GM13976 (cell line): ENCODE measurements around the gene CD34.

Experiments used
- DNase-seq: peaks from one replicate; pipeline ENCODE4 v3.0.0; 2012; ENCODE audit warnings: low spot score
- in situ Hi-C: fragments of 300-500 bp; cut with MboI; formaldehyde crosslinking; loops from one replicate; pipeline ENCODE4 v1.12.0; 2022; ENCODE audit warnings: low sequenced_read_pairs, mixed read lengths, inconsistent platforms; ENCODE audit not compliant: unreplicated experiment
- TF ChIP-seq, protein P1 (sequence below): IDR thresholded peaks from 2 replicates; pipeline ENCODE4 v1.5.1; 2012; ENCODE audit warnings: borderline replicate concordance, mild to moderate bottlenecking; ENCODE audit not compliant: insufficient read depth; ENCODE audit errors: extremely low read depth, missing control alignments, control extremely low read depth

Gene CD34

DNA sequence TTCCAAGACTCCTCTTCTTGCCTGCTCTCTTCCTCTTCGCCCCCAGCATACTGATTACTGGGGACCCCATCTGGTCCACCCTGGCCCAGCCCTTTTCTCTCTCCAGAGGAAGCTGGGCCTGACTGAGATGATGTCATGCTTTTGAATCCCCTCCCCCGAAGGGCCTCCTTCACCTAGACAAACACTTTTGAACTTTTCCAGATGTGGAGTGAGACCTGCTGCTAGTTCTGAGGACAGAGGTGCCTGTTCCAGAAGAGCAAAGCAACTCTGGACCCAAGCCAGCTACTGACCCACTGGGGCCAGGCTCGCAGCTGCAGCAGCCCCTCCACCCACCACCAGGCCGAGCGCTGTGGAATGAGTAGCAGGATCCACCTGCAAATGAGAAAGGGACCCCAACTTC lies 8.4 kb downstream of the CD34 start:
- TF ChIP-seq, protein P1, sequence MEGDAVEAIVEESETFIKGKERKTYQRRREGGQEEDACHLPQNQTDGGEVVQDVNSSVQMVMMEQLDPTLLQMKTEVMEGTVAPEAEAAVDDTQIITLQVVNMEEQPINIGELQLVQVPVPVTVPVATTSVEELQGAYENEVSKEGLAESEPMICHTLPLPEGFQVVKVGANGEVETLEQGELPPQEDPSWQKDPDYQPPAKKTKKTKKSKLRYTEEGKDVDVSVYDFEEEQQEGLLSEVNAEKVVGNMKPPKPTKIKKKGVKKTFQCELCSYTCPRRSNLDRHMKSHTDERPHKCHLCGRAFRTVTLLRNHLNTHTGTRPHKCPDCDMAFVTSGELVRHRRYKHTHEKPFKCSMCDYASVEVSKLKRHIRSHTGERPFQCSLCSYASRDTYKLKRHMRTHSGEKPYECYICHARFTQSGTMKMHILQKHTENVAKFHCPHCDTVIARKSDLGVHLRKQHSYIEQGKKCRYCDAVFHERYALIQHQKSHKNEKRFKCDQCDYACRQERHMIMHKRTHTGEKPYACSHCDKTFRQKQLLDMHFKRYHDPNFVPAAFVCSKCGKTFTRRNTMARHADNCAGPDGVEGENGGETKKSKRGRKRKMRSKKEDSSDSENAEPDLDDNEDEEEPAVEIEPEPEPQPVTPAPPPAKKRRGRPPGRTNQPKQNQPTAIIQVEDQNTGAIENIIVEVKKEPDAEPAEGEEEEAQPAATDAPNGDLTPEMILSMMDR = no peak
- in situ Hi-C loops = no loop called here
- no peak for DNase-seq

DNA sequence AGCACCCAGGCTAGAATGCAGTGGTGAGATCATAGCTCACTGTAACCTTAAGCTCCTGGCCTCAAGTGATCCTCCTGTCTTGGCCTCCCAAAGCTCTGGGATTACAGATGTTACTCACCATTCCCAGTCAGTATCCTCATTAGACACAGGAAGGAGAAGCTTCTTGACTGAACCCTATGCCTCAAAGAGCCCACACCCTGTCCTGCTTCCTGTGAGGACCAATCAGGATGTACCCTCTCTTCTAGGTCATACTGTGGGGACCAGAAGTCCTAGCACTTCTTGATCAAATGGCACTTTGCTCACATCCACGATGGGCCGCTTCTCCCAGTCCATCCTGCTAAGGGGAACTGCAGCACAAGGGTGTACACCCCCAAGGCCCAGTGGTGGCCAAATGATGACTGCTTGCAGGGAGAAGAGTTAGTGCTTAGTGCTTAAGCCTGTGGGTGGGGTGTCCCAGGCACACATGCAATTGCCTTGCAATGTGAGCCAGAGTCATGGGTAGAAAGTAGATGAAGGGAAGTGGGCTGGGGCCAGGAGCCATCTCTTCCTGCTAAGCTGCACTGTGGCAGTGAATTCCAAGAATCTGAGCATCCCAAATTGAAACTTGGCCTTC lies 9.8 kb downstream of the CD34 start:
- in situ Hi-C loops = no loop called here
- no peak for DNase-seq
- TF ChIP-seq, protein P1 = no peak

DNA sequence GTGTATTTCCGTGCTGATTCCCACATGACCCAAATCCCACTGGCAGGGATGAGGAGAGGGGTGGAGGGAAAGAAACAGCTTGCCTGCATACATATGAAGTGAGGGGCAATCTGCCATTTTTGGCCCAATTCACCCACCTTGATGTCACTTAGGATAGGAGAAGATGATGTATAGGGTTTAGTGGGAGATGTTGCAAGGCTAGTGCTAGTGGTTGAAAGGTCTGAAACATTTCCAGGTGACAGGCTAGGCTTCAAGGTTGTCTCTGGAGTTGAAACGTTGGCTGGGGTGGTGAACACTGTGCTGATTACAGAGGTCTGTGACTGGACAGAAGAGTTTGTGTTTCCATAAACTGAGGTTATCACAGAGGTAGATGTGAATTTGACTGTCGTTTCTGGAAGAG lies 12.1 kb downstream of the CD34 start:
- in situ Hi-C loops = no loop called here
- TF ChIP-seq, protein P1 = no peak
- DNase-seq = no peak

DNA sequence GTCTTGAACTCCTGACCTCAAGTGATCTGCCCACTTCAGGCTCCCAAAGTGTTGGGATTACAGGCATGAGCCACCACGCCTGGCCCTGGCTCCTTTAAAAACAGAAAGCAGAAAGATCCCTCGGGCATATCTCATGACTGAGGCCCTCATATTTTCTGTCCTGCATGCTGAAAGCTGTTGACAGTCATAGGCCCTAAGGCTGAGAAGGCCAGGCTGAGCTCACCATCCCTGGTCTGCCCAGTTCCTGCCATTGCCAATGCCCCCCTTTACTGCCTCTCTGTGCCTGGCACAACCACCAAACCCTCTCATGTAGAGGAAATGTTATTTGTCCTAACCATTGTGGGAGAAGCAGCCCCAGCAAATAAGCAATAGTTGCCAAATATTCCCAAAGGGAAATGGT lies 12.7 kb downstream of the CD34 start:
- TF ChIP-seq, protein P1 = no peak
- in situ Hi-C loops = no loop called here

DNA sequence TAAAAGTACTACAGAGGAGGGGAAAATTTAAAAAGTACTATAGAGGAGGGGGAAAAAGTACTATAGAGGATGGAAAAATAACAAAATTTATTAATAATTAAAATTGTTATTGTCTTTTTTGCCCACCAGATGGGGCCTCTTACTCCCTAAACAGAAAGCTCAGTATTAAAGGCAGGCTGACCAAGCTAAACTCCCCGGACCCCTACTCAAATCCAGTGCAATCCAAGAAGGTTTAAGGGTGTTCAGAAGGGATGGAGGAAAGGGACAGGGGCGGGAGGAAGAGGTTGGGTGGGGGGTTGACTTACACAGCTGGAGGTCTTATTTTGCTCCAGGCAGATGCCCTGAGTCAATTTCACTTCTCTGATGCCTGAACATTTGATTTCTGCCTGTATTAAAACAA lies 13.7 kb downstream of the CD34 start:
- TF ChIP-seq, protein P1 = no peak
- no peak for DNase-seq
- in situ Hi-C loops = no loop called here

More for the DNA sequence above, 12.7 kb downstream of the CD34 start:
- no peak for DNase-seq

DNA sequence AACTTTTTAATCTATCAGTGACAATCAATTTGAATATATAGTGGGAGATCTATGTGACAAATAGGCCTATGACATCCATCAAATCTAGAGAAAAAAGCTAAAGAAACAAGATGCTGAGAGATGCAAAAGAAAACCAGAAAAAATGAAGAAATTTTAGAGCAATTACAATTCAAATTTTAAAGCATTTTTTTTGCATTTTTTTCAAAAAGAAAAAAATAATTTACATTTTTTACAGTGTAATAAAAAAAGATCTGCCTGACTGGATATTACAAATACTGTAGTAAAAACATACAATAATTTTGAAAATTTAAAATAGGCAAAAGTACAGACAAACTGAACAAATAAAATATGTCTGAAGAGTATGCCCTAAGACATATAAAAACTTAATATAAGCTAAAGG lies 14.4 kb downstream of the CD34 start:
- no peak for DNase-seq
- TF ChIP-seq, protein P1 = no peak
- in situ Hi-C loops = no loop called here
